Trophoblast cell (in vitro differentiated cells and primary cell): ENCODE data around the gene C17orf113.

Experiments
- DNase-seq, 2 donors: peaks; one replicate each; pipeline ENCODE4 v3.0.0-alpha.2; 2016
- H2AFZ ChIP-seq: 2 replicates; pipeline ENCODE4 v1.6.1; 2013; ENCODE audit warnings: low read length, moderate library complexity, mild to moderate bottlenecking; ENCODE audit not compliant: insufficient read depth, poor library complexity
- H2AK5ac ChIP-seq: 2 replicates; pipeline ENCODE4 v1.6.1; 2013; ENCODE audit warnings: mild to moderate bottlenecking, low read length
- H2BK120ac ChIP-seq: 2 replicates; pipeline ENCODE4 v1.6.1; 2013; ENCODE audit warnings: low read length, mild to moderate bottlenecking, moderate library complexity; ENCODE audit not compliant: insufficient read depth, poor library complexity
- H2BK12ac ChIP-seq: 2 replicates; pipeline ENCODE4 v1.6.1; 2013; ENCODE audit warnings: mild to moderate bottlenecking, low read length, moderate library complexity
- H2BK5ac ChIP-seq: 2 replicates; pipeline ENCODE4 v1.6.1; 2013; ENCODE audit warnings: low read length, low read depth, moderate library complexity, mild to moderate bottlenecking; ENCODE audit not compliant: poor library complexity
- H3K14ac ChIP-seq: 2 replicates; pipeline ENCODE4 v1.6.1; 2013; ENCODE audit warnings: mild to moderate bottlenecking, low read length
- H3K18ac ChIP-seq: 2 replicates; pipeline ENCODE4 v1.6.1; 2013; ENCODE audit warnings: mild to moderate bottlenecking, low read length
- H3K23ac ChIP-seq: 2 replicates; pipeline ENCODE4 v1.6.1; 2013; ENCODE audit warnings: low read length
- H3K27ac ChIP-seq: 2 replicates; pipeline ENCODE4 v1.5.1; 2013; ENCODE audit warnings: low read depth, mild to moderate bottlenecking, inconsistent platforms, low read length, moderate library complexity
- H3K27me3 ChIP-seq: 2 replicates; pipeline ENCODE4 v1.6.1; 2013; ENCODE audit warnings: inconsistent platforms, mild to moderate bottlenecking, low read length, moderate library complexity; ENCODE audit not compliant: insufficient read depth
- H3K36me3 ChIP-seq, 2 experiments: 1 replicate in 1 of 2; 2 replicates in 1 of 2; pipeline ENCODE4 v1.6.1; 2013; ENCODE audit warnings: low read length in 2 of 2, mild to moderate bottlenecking in 2 of 2, moderate library complexity in 1 of 2; ENCODE audit not compliant: insufficient read depth in 2 of 2, control insufficient read depth in 1 of 2
- H3K4ac ChIP-seq: 2 replicates; pipeline ENCODE4 v1.6.1; 2013; ENCODE audit warnings: low read depth, mild to moderate bottlenecking, low read length, moderate library complexity
- H3K4me1 ChIP-seq, 2 experiments: 1 replicate in 1 of 2; 2 replicates in 1 of 2; pipeline ENCODE4 v1.6.1; 2013; ENCODE audit warnings: low read length in 2 of 2, mild to moderate bottlenecking in 2 of 2, moderate library complexity in 1 of 2; ENCODE audit not compliant: insufficient read depth in 2 of 2, control insufficient read depth in 1 of 2
- H3K4me2 ChIP-seq: 2 replicates; pipeline ENCODE4 v1.6.1; 2013; ENCODE audit warnings: inconsistent platforms, mild to moderate bottlenecking, low read length, moderate library complexity
- H3K4me3 ChIP-seq: 2 replicates; pipeline ENCODE4 v1.5.1; 2013; ENCODE audit warnings: mild to moderate bottlenecking, low read depth, low read length, inconsistent platforms
- H3K79me1 ChIP-seq: one replicate; pipeline ENCODE4 v1.6.1; 2013; ENCODE audit warnings: low read length
- H3K79me2 ChIP-seq: 2 replicates; pipeline ENCODE4 v1.6.1; 2013; ENCODE audit warnings: low read length, mild to moderate bottlenecking; ENCODE audit not compliant: control insufficient read depth, insufficient read depth, poor library complexity
- H3K9ac ChIP-seq: 2 replicates; pipeline ENCODE4 v1.6.1; 2013; ENCODE audit warnings: mild to moderate bottlenecking, low read length
- H3K9me3 ChIP-seq: 2 replicates; pipeline ENCODE4 v1.6.1; 2013; ENCODE audit warnings: low read depth, mild to moderate bottlenecking, control low read depth, inconsistent platforms, low read length; ENCODE audit not compliant: insufficient read depth
- H4K12ac ChIP-seq: 2 replicates; pipeline ENCODE4 v1.6.1; 2013; ENCODE audit warnings: low read depth, mild to moderate bottlenecking, low read length, moderate library complexity
- H4K8ac ChIP-seq: 2 replicates; pipeline ENCODE4 v1.6.1; 2013; ENCODE audit warnings: low read depth, mild to moderate bottlenecking, low read length, moderate library complexity
- H4K91ac ChIP-seq: one replicate; pipeline ENCODE4 v1.6.1; 2013; ENCODE audit warnings: low read depth, mild to moderate bottlenecking, low read length, moderate library complexity
- WGBS: extraction: QIAGEN DNeasy Blood & Tissue Kit; methylation state at CpG from one replicate; pipeline ENCODE4 v1.1.7; 2013; ENCODE audit warnings: missing lambda C conversion rate; ENCODE audit not compliant: insufficient read length, insufficient coverage; ENCODE audit errors: extremely low coverage; 5-methylcytosine and 5-hydroxymethylcytosine counted together

The C17orf113 gene

DNA sequence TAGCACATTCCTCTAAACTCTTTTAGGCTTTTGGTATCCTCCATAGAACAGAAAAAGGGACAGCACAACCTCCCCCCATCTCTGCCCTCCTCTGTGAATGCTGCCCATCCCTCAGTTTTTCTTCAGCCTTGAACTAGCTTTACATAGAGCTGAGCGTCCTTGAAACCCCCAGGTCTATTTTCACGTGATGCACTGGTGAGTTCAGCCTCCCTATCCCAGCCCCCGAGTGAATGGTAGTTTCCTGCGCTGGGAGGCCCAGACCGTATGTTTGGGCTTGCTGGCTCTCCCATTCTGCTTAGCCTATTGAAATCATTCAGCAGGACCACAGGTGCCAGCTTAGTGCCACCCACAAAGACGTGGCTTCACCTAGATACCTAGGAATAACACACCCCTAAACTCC, 25.4 kb upstream of the C17orf113 start:
- no CpG with 5 or more reads among the region's 6 CpGs for WGBS
- H3K27me3 ChIP-seq: peaks cover 23% of the 10 kb centered on the region
- no peaks in the 10 kb centered on the region for H3K36me3 ChIP-seq
- no peak overlapping the region for H4K91ac ChIP-seq
- no peak overlapping the region for H3K4me3 ChIP-seq
- no peaks in the 10 kb centered on the region for H3K4me1 ChIP-seq
- H2BK12ac ChIP-seq: no peak overlapping the region
- H4K8ac ChIP-seq: no peak overlapping the region
- H3K9me3 ChIP-seq: no peaks in the 10 kb centered on the region
- no peak overlapping the region for H3K23ac ChIP-seq
- no peak overlapping the region for H2BK120ac ChIP-seq
- H2BK5ac ChIP-seq: no peak overlapping the region
- no peak overlapping the region for H3K14ac ChIP-seq
- no peaks in the 10 kb centered on the region for H3K79me2 ChIP-seq
- H3K27ac ChIP-seq: no peak overlapping the region
- no peak overlapping the region for H2AK5ac ChIP-seq
- H4K12ac ChIP-seq: no peak overlapping the region
- no peak overlapping the region for H3K4ac ChIP-seq
- no peak overlapping the region for H2AFZ ChIP-seq
- H3K18ac ChIP-seq: no peak overlapping the region
- H3K79me1 ChIP-seq: no peaks in the 10 kb centered on the region
- no peak overlapping the region for H3K4me2 ChIP-seq
- no peak overlapping the region for H3K9ac ChIP-seq
- DNase-seq: no peak

GRCh38 chr17:42072323-42073187, 22.2 kb upstream of the C17orf113 start:
- Histone ChIP-seq H3K4me3 (peak overlapping the region; percentile 34), H3K14ac (no peak overlapping the region), H4K8ac (no peak overlapping the region), H3K36me3 (no peaks in the 10 kb centered on the region), H4K12ac (no peak overlapping the region), H3K9ac (no peak overlapping the region), H3K79me2 (no peaks in the 10 kb centered on the region), H3K79me1 (no peaks in the 10 kb centered on the region), H4K91ac (no peak overlapping the region), H2BK12ac (no peak overlapping the region), H3K18ac (no peak overlapping the region), H2AFZ (no peak overlapping the region), H3K4me1 (no peaks in the 10 kb centered on the region), H3K4ac (no peak overlapping the region), H2BK120ac (no peak overlapping the region), H2AK5ac (no peak overlapping the region), H2BK5ac (no peak overlapping the region), H3K23ac (no peak overlapping the region), H3K9me3 (no peaks in the 10 kb centered on the region), H3K4me2 (peak overlapping the region; percentile 59), H3K27ac (no peak overlapping the region), H3K27me3 (peaks cover 23% of the 10 kb centered on the region)
- DNase-seq: peak in 1 of 2 donors; percentile 46
- WGBS: no CpG with 5 or more reads among the region's 67 CpGs

DNA sequence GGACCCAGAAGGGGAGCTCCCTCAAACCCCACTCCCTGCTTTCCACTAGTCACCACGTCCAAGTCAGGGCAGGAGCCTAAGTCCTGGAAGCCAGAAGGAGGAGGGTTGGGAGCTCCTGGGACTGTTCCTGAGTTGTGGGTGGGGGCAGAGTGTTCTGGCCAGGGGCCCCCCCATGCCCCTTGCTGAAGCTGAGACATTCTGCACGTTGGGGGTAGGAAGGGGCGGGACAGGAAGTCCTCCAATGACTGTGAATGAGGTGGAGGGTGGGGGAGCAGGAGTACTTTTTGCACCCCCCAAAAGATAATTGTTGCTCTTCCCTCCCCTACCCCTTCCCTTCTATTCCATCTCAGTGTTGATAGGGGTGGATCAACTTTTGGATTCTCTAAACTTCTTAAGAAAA, 21.4 kb upstream of the C17orf113 start:
- Histone ChIP-seq H3K4ac (no peak overlapping the region), H3K79me2 (no peaks in the 10 kb centered on the region), H2BK12ac (no peak overlapping the region), H3K18ac (no peak overlapping the region), H4K8ac (no peak overlapping the region), H3K14ac (no peak overlapping the region), H4K12ac (no peak overlapping the region), H3K79me1 (no peaks in the 10 kb centered on the region), H3K4me2 (no peak overlapping the region), H3K4me1 (no peaks in the 10 kb centered on the region), H3K36me3 (no peaks in the 10 kb centered on the region), H3K4me3 (no peak overlapping the region), H3K9me3 (no peaks in the 10 kb centered on the region), H3K9ac (no peak overlapping the region), H3K23ac (no peak overlapping the region), H3K27me3 (peaks cover 23% of the 10 kb centered on the region), H2AK5ac (no peak overlapping the region), H2BK5ac (no peak overlapping the region), H4K91ac (no peak overlapping the region), H2AFZ (no peak overlapping the region), H3K27ac (no peak overlapping the region), H2BK120ac (no peak overlapping the region)
- no peak for DNase-seq
- WGBS: no CpG with 5 or more reads among the region's 3 CpGs

- Histone ChIP-seq H3K4me1 (no peaks in the 10 kb centered on the region), H3K27ac (no peak overlapping the region), H2BK12ac (no peak overlapping the region), H2BK5ac (no peak overlapping the region), H4K8ac (no peak overlapping the region), H2AFZ (no peak overlapping the region), H2BK120ac (no peak overlapping the region), H3K36me3 (no peaks in the 10 kb centered on the region), H3K18ac (no peak overlapping the region), H3K27me3 (peaks cover 23% of the 10 kb centered on the region), H2AK5ac (no peak overlapping the region), H3K9ac (no peak overlapping the region), H3K4ac (no peak overlapping the region), H3K23ac (no peak overlapping the region), H3K79me1 (no peaks in the 10 kb centered on the region), H3K4me3 (no peak overlapping the region), H4K91ac (no peak overlapping the region), H3K9me3 (no peaks in the 10 kb centered on the region), H3K79me2 (no peaks in the 10 kb centered on the region), H4K12ac (no peak overlapping the region), H3K4me2 (no peak overlapping the region), H3K14ac (no peak overlapping the region)
- no CpG with 5 or more reads among the region's 3 CpGs for WGBS
- no peak for DNase-seq
Observed at GRCh38 chr17:42068979-42069378, 18.6 kb upstream of the C17orf113 start.
